Measurements from ENCODE around the gene MYCBP2.

MYCBP2 gene

GRCh38 chr13:77038907-77039480, 287.9 kb downstream of the MYCBP2 start:
- no peak for TF ChIP-seq ZSCAN5A (tag by site-specific recombination; IDR thresholded peaks at IDR 0.05)
- no peak for TF ChIP-seq ZNF704 (tag by site-specific recombination; IDR thresholded peaks at IDR 0.05)
- no peak for TF ChIP-seq ZXDB (tag by site-specific recombination; IDR thresholded peaks at IDR 0.05)
- no peak for TF ChIP-seq ZNF174 (tag by site-specific recombination; IDR thresholded peaks at IDR 0.05)
- TF ChIP-seq YY2 (tag by site-specific recombination; IDR thresholded peaks at IDR 0.05), result no peak
- no peak for TF ChIP-seq ZBTB7A (tag by site-specific recombination; IDR thresholded peaks at IDR 0.05; ENCODE audit: low read depth)
- no peak for TF ChIP-seq ZNF239 (tag by site-specific recombination; IDR thresholded peaks at IDR 0.05)
- TF ChIP-seq BCL11A (tag by site-specific recombination; IDR thresholded peaks at IDR 0.05; ENCODE audit: low read depth), result no peak
- TF ChIP-seq ZNF2 (tag by site-specific recombination; IDR thresholded peaks at IDR 0.05), result no peak
- no peak for TF ChIP-seq ZNF18 (tag by site-specific recombination; IDR thresholded peaks at IDR 0.05)
- TF ChIP-seq BCL11B (tag by site-specific recombination; IDR thresholded peaks at IDR 0.05; ENCODE audit: low read depth), result no peak
- TF ChIP-seq ZNF394 (tag by site-specific recombination; IDR thresholded peaks at IDR 0.05; ENCODE audit: borderline replicate concordance), result no peak
- ChIA-PET POLR2A (no interaction called here), CTCF (no interaction called here)
- Histone ChIP-seq H3K27ac (ENCODE audit: extremely low read depth, low read depth, low read length) (no peak overlapping the region), H3K9me3 (ENCODE audit: control insufficient read depth, insufficient read depth, low read depth, low read length) (no peaks in the 10 kb centered on the region), H3K36me3 (ENCODE audit: control insufficient read depth in 2 of 2, insufficient read depth in 1 of 2, low read length in 2 of 2) (no peaks in the 10 kb centered on the region), H3K4me1 (ENCODE audit: control insufficient read depth, insufficient read depth, low read length) (no peaks in the 10 kb centered on the region), H3K4me3 (ENCODE audit: low read depth, low read length) (no peak overlapping the region)

GRCh38 chr13:77036279-77036678, 290.6 kb downstream of the MYCBP2 start:
- CTCF ChIA-PET, result no interaction called here
- Histone ChIP-seq H3K9me3 (ENCODE audit: control insufficient read depth, insufficient read depth, low read depth, low read length) (no peaks in the 10 kb centered on the region), H3K4me3 (ENCODE audit: low read depth, low read length) (no peak overlapping the region), H3K36me3 (ENCODE audit: control insufficient read depth in 2 of 2, insufficient read depth in 1 of 2, low read length in 2 of 2) (no peaks in the 10 kb centered on the region), H3K4me1 (ENCODE audit: control insufficient read depth, insufficient read depth, low read length) (no peaks in the 10 kb centered on the region), H3K27ac (ENCODE audit: extremely low read depth, low read depth, low read length) (no peak overlapping the region)
- POLR2A ChIA-PET, result no interaction called here
- TF ChIP-seq GFI1B (tag by site-specific recombination; IDR thresholded peaks at IDR 0.05) (no peak), ZNF223 (tag by site-specific recombination; IDR thresholded peaks at IDR 0.05) (no peak), ZNF704 (tag by site-specific recombination; IDR thresholded peaks at IDR 0.05) (no peak), ZNF530 (tag by site-specific recombination; IDR thresholded peaks at IDR 0.05; ENCODE audit: low read depth) (no peak), PBX3 (CRISPR knock-in tag; IDR thresholded peaks at IDR 0.05) (no peak), ZXDB (tag by site-specific recombination; IDR thresholded peaks at IDR 0.05) (no peak), ZBTB11 (tag by site-specific recombination; conservative IDR thresholded peaks at IDR 0.05; ENCODE audit: low read depth) (no peak), ZSCAN16 (tag by site-specific recombination; IDR thresholded peaks at IDR 0.05) (no peak), ZNF707 (tag by site-specific recombination; IDR thresholded peaks at IDR 0.05) (no peak), ZNF155 (tag by site-specific recombination; IDR thresholded peaks at IDR 0.05) (no peak), ZNF558 (tag by site-specific recombination; IDR thresholded peaks at IDR 0.05) (no peak), SCRT1 (tag by site-specific recombination; IDR thresholded peaks at IDR 0.05; ENCODE audit: borderline replicate concordance) (no peak), ZNF677 (tag by site-specific recombination; IDR thresholded peaks at IDR 0.05) (no peak), ZNF26 (tag by site-specific recombination; IDR thresholded peaks at IDR 0.05) (no peak)

All from HEK293 (cell line).